ENCODE data around the gene ALG9. TPM values are rescaled to one million over a fixed set of nuclear protein-coding genes. Genes with fewer than 3 reads are reported as not detected.
"Not testable (repeated sequence)": the region's sequence is repeated elsewhere in the genome, so short reads cannot be mapped to it uniquely, and the experiment has no call there.

The ALG9 gene
- total and polyA plus RNA-seq, 5 experiments from 2014 or later, result 6.4 to 28.6 (median 13.1) TPM

DNA sequence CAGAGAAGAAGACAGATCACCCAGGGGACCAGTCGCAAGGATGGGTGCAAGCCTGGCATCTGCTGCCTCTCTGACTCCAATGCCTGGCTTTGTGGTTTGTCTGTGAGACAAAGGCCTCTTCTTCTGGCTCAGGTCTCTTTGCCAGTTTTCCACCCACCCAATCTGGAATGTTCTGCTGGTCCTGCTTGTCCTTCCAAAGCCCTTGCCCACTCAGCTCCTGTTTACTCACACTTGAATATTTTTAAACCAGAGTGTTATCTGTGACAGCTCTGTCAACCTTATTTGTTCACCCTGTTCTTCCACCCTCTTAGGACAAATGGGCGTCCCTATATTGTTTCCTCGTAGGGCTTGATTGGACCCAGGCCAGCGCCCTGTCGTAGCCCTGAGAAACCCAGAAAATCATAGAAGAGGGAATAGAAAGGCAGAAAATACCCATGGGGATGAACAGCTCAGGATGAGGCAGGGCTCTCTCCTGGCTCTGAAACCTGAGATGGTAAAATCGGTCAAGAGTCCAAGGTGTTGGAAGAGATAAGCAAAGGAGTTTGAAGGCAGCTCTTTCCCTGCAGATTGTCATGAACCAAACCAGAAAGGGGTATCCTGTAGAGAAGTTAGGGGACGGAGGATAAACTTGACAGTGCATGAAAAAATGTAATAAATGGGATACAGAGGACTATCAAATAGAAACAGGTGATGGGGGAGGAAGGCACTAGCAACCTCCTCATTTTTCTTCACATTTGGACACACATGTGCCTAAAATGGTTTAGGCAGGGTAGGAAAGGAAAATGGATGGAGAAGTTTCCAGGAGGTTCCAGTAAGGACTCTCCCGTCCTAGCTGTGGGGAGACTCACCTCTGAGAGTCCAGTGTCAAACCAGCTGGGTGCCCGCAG, 39.5 kb upstream of the ALG9 start:
- POLR2A ChIA-PET, result no interaction called here
- Mint-ChIP-seq H3K27ac (no peak overlapping the region), H3K4me3 (no peak overlapping the region), H3K9me3 (no peaks in the 10 kb centered on the region), H3K27me3 (peaks cover 16 to 53% (median 33%) of the 10 kb centered on the region in 5 donors), H3K36me3 (peaks cover 0 to 4% (median 0%) of the 10 kb centered on the region in 3 donors), H3K4me1 (peaks cover 0 to 3% (median under 1%) of the 10 kb centered on the region in 4 donors)
- no peak for DNase-seq
- no peak for ATAC-seq

DNA sequence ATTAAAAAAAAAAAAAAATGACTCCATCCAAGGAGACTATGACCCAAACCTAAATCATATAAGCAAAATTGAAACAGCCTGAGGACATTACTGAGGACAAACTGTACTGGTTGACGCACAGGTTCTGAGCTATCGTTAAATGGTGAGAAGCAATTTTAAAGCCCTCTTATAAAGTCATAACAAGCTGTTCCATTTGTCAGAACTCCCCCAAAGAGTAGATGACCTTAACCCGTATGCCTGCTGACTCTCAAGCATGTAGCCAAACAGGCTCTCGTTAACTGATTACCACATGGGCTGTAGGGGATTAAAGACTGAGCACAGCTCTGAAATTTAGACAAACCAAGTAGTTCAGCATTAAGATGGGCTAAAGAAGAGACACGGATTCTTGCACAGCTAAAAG, 38.0 kb upstream of the ALG9 start:
- POLR2A ChIA-PET, result no interaction called here
- peaks cover 7 to 14% (median 9%) of the 10 kb centered on the region in 3 donors for H3K36me3 Mint-ChIP-seq
- peaks cover 0 to 6% (median 0%) of the 10 kb centered on the region in 9 donors for H3K9me3 Mint-ChIP-seq
- no peak overlapping the region for H3K4me3 Mint-ChIP-seq
- H3K4me1 Mint-ChIP-seq, result peaks cover 0 to 3% (median under 1%) of the 10 kb centered on the region in 4 donors
- H3K27ac Mint-ChIP-seq, result no peak overlapping the region
- peaks cover 14 to 39% (median 30%) of the 10 kb centered on the region in 5 donors for H3K27me3 Mint-ChIP-seq
- no peak for DNase-seq
- ATAC-seq, result no peak

DNA sequence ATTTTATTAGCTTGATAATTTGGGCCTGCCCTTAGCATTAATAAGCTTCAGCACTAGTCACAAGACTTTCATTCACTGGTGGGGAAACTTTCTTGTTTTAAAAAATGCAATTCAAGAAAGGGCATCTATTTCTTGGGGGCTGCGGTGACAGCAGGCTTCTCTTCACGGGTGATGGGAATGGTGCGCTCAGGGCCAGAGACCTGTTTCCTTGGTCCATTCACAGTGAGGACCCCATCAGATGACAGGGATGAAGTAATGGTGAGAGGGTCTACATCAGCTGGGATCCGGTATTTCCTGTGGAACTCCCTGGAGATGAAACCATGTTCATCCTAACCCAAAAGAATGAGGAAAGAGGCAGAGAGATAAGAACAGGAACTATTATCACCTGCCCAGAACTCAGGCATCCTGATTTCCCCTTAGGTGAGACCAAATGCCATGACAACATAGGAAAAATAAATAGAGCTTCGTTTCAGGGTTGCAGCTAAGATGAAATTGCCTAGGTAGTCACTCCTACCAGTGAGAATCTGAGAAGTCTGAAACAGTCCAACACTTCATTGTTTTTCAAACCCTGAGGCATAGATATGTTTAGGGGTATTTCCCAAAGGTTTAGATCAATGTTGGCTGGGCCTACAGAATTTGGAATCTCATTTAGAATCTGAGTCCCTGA, 37.4 kb upstream of the ALG9 start:
- Mint-ChIP-seq H3K27ac (no peak overlapping the region), H3K36me3 (peaks cover 7 to 15% (median 9%) of the 10 kb centered on the region in 3 donors), H3K27me3 (peaks cover 10 to 33% (median 27%) of the 10 kb centered on the region in 5 donors), H3K4me3 (no peak overlapping the region), H3K9me3 (peaks cover 0 to 6% (median 0%) of the 10 kb centered on the region in 9 donors), H3K4me1 (peaks cover 0 to 3% (median under 1%) of the 10 kb centered on the region in 4 donors)
- DNase-seq, result no peak
- ATAC-seq, result no peak
- POLR2A ChIA-PET, result no interaction called here

- POLR2A ChIA-PET, result no interaction called here
- H3K36me3 Mint-ChIP-seq, result peaks cover 12 to 17% (median 14%) of the 10 kb centered on the region in 3 donors
- no peak overlapping the region for H3K27ac Mint-ChIP-seq
- ATAC-seq (no peak), DNase-seq (no peak)
- no peaks in the 10 kb centered on the region for H3K4me1 Mint-ChIP-seq
- H3K27me3 Mint-ChIP-seq, result peaks cover 12 to 35% (median 22%) of the 10 kb centered on the region in 5 donors
- H3K9me3 Mint-ChIP-seq, result peaks cover 0 to 6% (median 0%) of the 10 kb centered on the region in 9 donors
- no peak overlapping the region for H3K4me3 Mint-ChIP-seq
Observed at GRCh38 chr11:111906680-111907079, 35.3 kb upstream of the ALG9 start.

- POLR2A ChIA-PET, result no interaction called here
- no peak overlapping the region for H3K4me3 Mint-ChIP-seq
Observed at GRCh38 chr11:111905411-111905810, 34.0 kb upstream of the ALG9 start.

GRCh38 chr11:111886844-111887243, 15.5 kb upstream of the ALG9 start:
- Mint-ChIP-seq H3K27ac (peak overlapping the region in 1 of 10 donors; percentile 12), H3K36me3 (peaks cover 0 to 23% (median 12%) of the 10 kb centered on the region in 3 donors), H3K4me3 (no peak overlapping the region), H3K4me1 (no peaks in the 10 kb centered on the region), H3K9me3 (no peaks in the 10 kb centered on the region), H3K27me3 (no peaks in the 10 kb centered on the region)
- DNase-seq (no peak), ATAC-seq (no peak)
- POLR2A ChIA-PET, result interaction anchor here (0.6 to 0.9 kb wide), 2 partner anchors 9 to 35 kb away, joined by 3 read pairs; no protein-coding TSS in a partner anchor

More at GRCh38 chr11:111905411-111905810, 34.0 kb upstream of the ALG9 start:
- Mint-ChIP-seq H3K36me3 (peaks cover 8 to 17% (median 14%) of the 10 kb centered on the region in 3 donors), H3K27me3 (peaks cover under 1 to 28% (median 12%) of the 10 kb centered on the region in 5 donors), H3K27ac (no peak overlapping the region), H3K4me1 (no peaks in the 10 kb centered on the region), H3K9me3 (peaks cover 0 to 6% (median 0%) of the 10 kb centered on the region in 9 donors)
- ATAC-seq (no peak), DNase-seq (no peak)

GRCh38 chr11:111886032-111886431, 14.7 kb upstream of the ALG9 start:
- peaks cover 0 to 23% (median 12%) of the 10 kb centered on the region in 3 donors for H3K36me3 Mint-ChIP-seq
- no peak overlapping the region for H3K27ac Mint-ChIP-seq
- DNase-seq, result no peak
- peaks cover 0 to under 1% (median 0%) of the 10 kb centered on the region in 4 donors for H3K4me1 Mint-ChIP-seq
- H3K4me3 Mint-ChIP-seq, result no peak overlapping the region
- POLR2A ChIA-PET, result no interaction called here
- no peak for ATAC-seq
- H3K9me3 Mint-ChIP-seq, result no peaks in the 10 kb centered on the region
- no peaks in the 10 kb centered on the region for H3K27me3 Mint-ChIP-seq

DNA sequence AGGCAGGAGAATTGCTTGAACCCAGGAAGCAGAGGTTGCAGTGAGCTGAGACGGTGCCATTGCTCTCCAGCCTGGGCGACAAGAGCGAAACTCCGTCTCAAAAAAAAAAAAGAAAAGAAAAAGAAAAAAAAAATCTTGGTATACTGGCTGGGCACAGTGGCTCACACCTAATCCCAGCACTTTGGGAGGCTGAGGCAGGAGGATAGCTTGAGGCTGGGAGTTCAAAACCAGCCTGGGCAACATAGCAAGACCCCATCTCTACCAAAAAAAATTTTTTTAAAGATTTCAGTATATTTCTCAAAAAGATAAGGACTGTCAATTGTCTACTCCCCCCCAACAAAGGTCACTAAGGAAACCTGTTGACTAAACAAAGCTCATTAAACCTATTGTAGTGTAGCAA, 13.7 kb upstream of the ALG9 start:
- POLR2A ChIA-PET, H3K4me1 Mint-ChIP-seq, H3K27me3 Mint-ChIP-seq, H3K27ac Mint-ChIP-seq, H3K9me3 Mint-ChIP-seq, DNase-seq, ATAC-seq, H3K4me3 Mint-ChIP-seq: not testable (repeated sequence)
- peaks cover 0 to 23% (median 12%) of the 10 kb centered on the region in 3 donors for H3K36me3 Mint-ChIP-seq

GRCh38 chr11:111882202-111882601, 10.8 kb upstream of the ALG9 start:
- no peaks in the 10 kb centered on the region for H3K27me3 Mint-ChIP-seq
- peaks cover 0 to 8% (median 0%) of the 10 kb centered on the region in 9 donors for H3K9me3 Mint-ChIP-seq
- H3K27ac Mint-ChIP-seq, result peak overlapping the region in 1 of 10 donors; percentile 11
- H3K4me1 Mint-ChIP-seq, result peaks cover 9 to 23% (median 22%) of the 10 kb centered on the region in 4 donors
- POLR2A ChIA-PET, result interaction anchor here (3.2 kb wide), 1 partner anchor 11 kb away, joined by 19 read pairs; the partner anchor contains the start of gene ALG9
- DNase-seq (no peak), ATAC-seq (no peak)
- peaks cover 0 to 23% (median 14%) of the 10 kb centered on the region in 3 donors for H3K36me3 Mint-ChIP-seq
- no peak overlapping the region for H3K4me3 Mint-ChIP-seq

DNA sequence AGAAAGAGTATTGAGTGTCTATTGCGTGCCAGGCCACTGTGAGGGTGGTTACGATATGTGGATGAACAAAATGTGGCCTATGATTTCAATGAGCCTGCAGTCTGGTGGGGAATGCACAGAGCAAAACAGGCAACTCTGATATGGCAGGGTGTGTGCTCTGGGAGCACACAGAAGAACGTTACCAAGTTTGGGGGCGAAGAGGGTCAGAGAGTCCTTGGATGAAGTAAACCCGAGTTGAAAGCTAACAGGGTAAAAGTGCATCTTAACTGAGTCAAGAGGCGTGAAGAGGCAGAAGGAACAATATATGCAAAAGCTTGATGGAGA, 8.2 kb upstream of the ALG9 start:
- H3K27ac Mint-ChIP-seq, result peak overlapping the region; percentile 96 to 100 (median 100)
- peaks cover 9 to 28% (median 25%) of the 10 kb centered on the region in 4 donors for H3K4me1 Mint-ChIP-seq
- peak in 1 of 2 donors; percentile 9 for ATAC-seq
- H3K4me3 Mint-ChIP-seq, result peak overlapping the region; percentile 84 to 100 (median 97)
- POLR2A ChIA-PET, result interaction anchor here (0.6 to 3.2 kb wide), 3 partner anchors 8 to 149 kb away, joined by 4 to 19 read pairs (median 13); partner anchors contain the start of gene ALG9
- H3K27me3 Mint-ChIP-seq, result no peaks in the 10 kb centered on the region
- H3K36me3 Mint-ChIP-seq, result peaks cover 0 to 34% (median 22%) of the 10 kb centered on the region in 3 donors
- H3K9me3 Mint-ChIP-seq, result peaks cover 0 to 8% (median 0%) of the 10 kb centered on the region in 9 donors
- no peak for DNase-seq

- Mint-ChIP-seq H3K27me3 (no peaks in the 10 kb centered on the region), H3K27ac (peak within 1 kb of the TSS; percentile 96 to 100 (median 100)), H3K4me3 (peak within 1 kb of the TSS; percentile 84 to 100 (median 97)), H3K9me3 (peaks cover 0 to 8% (median 0%) of the 10 kb centered on the region in 9 donors), H3K4me1 (peaks cover 9 to 28% (median 25%) of the 10 kb centered on the region in 4 donors), H3K36me3 (peaks cover 0 to 35% (median 22%) of the 10 kb centered on the region in 3 donors)
- DNase-seq (peak; percentile 87 to 100 (median 96)), ATAC-seq (peak; percentile 85 to 89)
- POLR2A ChIA-PET, result interaction anchor here (1.8 to 3.2 kb wide), 2 partner anchors 8 to 48 kb away, joined by 13 to 19 read pairs; partner anchors contain the start of gene ALG9
Observed at GRCh38 chr11:111878849-111879636, 7.7 kb upstream of the ALG9 start, which contains the start of the genes CFAP68 and FDXACB1. Gene CFAP68 (plus strand): TSS chr11:111879541. CDS start chr11:111879561, 20 bp downstream. Gene FDXACB1 (minus strand): TSS chr11:111879165. CDS start chr11:111879132, 33 bp downstream.

All from naive thymus-derived CD8-positive, alpha-beta T cell (primary cell).